Islet precursor cell (in vitro differentiated cells): ENCODE measurements around the gene CBFB.
A peak's percentile ranks its signal among the peaks of the same experiment; 100 is the strongest.
"Not testable (repeated sequence)": the region's sequence is repeated elsewhere in the genome, so short reads cannot be mapped to it uniquely, and the experiment has no call there.

ENCODE experiments used
- DNase-seq: peaks from one replicate; pipeline ENCODE4 v3.0.0-alpha.2; 2018

The CBFB gene

GRCh38 chr16:67017421-67017750, 11.6 kb upstream of the CBFB start:
- DNase-seq, result no peak

- DNase-seq, result peak; percentile 96
These were observed 11.0 kb upstream of the CBFB start for GRCh38 chr16:67017810-67018488.

- DNase-seq, result peak; percentile 29
These were observed 9.8 kb upstream of the CBFB start for GRCh38 chr16:67019171-67019570.

- peak; percentile 40 for DNase-seq
These were observed 7.6 kb upstream of the CBFB start for GRCh38 chr16:67021321-67021720.

GRCh38 chr16:67022531-67023214, 6.3 kb upstream of the CBFB start:
- peak; percentile 86 for DNase-seq

GRCh38 chr16:67023689-67024088, 5.3 kb upstream of the CBFB start:
- no peak for DNase-seq

GRCh38 chr16:67024384-67025209, 4.4 kb upstream of the CBFB start:
- no peak for DNase-seq

GRCh38 chr16:67025210-67025550, 3.8 kb upstream of the CBFB start:
- DNase-seq, result no peak

GRCh38 chr16:67026570-67026969, 2.4 kb upstream of the CBFB start:
- DNase-seq, result no peak

- DNase-seq, result no peak
These were observed 1.9 kb upstream of the CBFB start for GRCh38 chr16:67027046-67027445.

GRCh38 chr16:67028167-67028695, 718 bp upstream of the CBFB start:
- no peak for DNase-seq

GRCh38 chr16:67029254-67030096, 526 bp downstream of the CBFB start:
- peak; percentile 63 for DNase-seq

- no peak for DNase-seq
These were observed 1.4 kb downstream of the CBFB start for GRCh38 chr16:67030221-67030962.

GRCh38 chr16:67034487-67034886, 5.5 kb downstream of the CBFB start:
- DNase-seq, result no peak

- DNase-seq, result no peak
These were observed 6.4 kb downstream of the CBFB start for GRCh38 chr16:67035364-67035763.

- DNase-seq, result no peak
These were observed 7.4 kb downstream of the CBFB start for GRCh38 chr16:67036323-67036741.

GRCh38 chr16:67039260-67040020, 10.5 kb downstream of the CBFB start:
- no peak for DNase-seq

- DNase-seq, result no peak
These were observed 11.2 kb downstream of the CBFB start for GRCh38 chr16:67040166-67040565.

GRCh38 chr16:67040906-67041305, 12.0 kb downstream of the CBFB start:
- DNase-seq, result no peak

GRCh38 chr16:67041520-67041919, 12.6 kb downstream of the CBFB start:
- DNase-seq, result not testable (repeated sequence)

- no peak for DNase-seq
These were observed 14.5 kb downstream of the CBFB start for GRCh38 chr16:67043420-67043819.
